ENCODE measurements around the gene MAP1LC3B.
A peak's percentile ranks its signal among the peaks of the same experiment; 100 is the strongest.

Gene MAP1LC3B

GRCh38 chr16:87424266-87424665, 32.1 kb downstream of the MAP1LC3B start:
- H3K27me3 ChIP-seq (ENCODE audit: control insufficient read depth in 5 of 5, insufficient read depth in 4 of 5, low read length in 5 of 5): no peaks in the 10 kb centered on the region
- no peak overlapping the region for H3K9ac ChIP-seq (ENCODE audit: low read length in 5 of 5)
- H3K4me1 ChIP-seq (ENCODE audit: control insufficient read depth in 5 of 5, insufficient read depth in 5 of 5, low read length in 5 of 5): no peaks in the 10 kb centered on the region
- peaks cover 2 to 60% (median 46%) of the 10 kb centered on the region in 5 donors for H3K36me3 ChIP-seq (ENCODE audit: control insufficient read depth in 5 of 5, insufficient read depth in 5 of 5, low read length in 5 of 5)
- H3K27ac ChIP-seq (ENCODE audit: low read depth, low read length): no peak overlapping the region
- no peak overlapping the region for H3K4me3 ChIP-seq (ENCODE audit: low read depth in 1 of 5, low read length in 5 of 5)
- H3K9me3 ChIP-seq (ENCODE audit: control insufficient read depth in 5 of 5, low read length in 5 of 5): no peaks in the 10 kb centered on the region

GRCh38 chr16:87425941-87426340, 33.8 kb downstream of the MAP1LC3B start:
- no peaks in the 10 kb centered on the region for H3K4me1 ChIP-seq (ENCODE audit: control insufficient read depth in 5 of 5, insufficient read depth in 5 of 5, low read length in 5 of 5)
- no peaks in the 10 kb centered on the region for H3K9me3 ChIP-seq (ENCODE audit: control insufficient read depth in 5 of 5, low read length in 5 of 5)
- H3K4me3 ChIP-seq (ENCODE audit: low read depth in 1 of 5, low read length in 5 of 5): no peak overlapping the region
- H3K9ac ChIP-seq (ENCODE audit: low read length in 5 of 5): no peak overlapping the region
- H3K27ac ChIP-seq (ENCODE audit: low read depth, low read length): no peak overlapping the region
- H3K27me3 ChIP-seq (ENCODE audit: control insufficient read depth in 5 of 5, insufficient read depth in 4 of 5, low read length in 5 of 5): no peaks in the 10 kb centered on the region
- H3K36me3 ChIP-seq (ENCODE audit: control insufficient read depth in 5 of 5, insufficient read depth in 5 of 5, low read length in 5 of 5): peaks cover 2 to 51% (median 39%) of the 10 kb centered on the region in 5 donors

GRCh38 chr16:87426423-87427215, 34.5 kb downstream of the MAP1LC3B start:
- Histone ChIP-seq H3K9ac (ENCODE audit: low read length in 5 of 5) (no peak overlapping the region), H3K27me3 (ENCODE audit: control insufficient read depth in 5 of 5, insufficient read depth in 4 of 5, low read length in 5 of 5) (no peaks in the 10 kb centered on the region), H3K4me3 (ENCODE audit: low read depth in 1 of 5, low read length in 5 of 5) (no peak overlapping the region), H3K27ac (ENCODE audit: low read depth, low read length) (no peak overlapping the region), H3K4me1 (ENCODE audit: control insufficient read depth in 5 of 5, insufficient read depth in 5 of 5, low read length in 5 of 5) (no peaks in the 10 kb centered on the region), H3K36me3 (ENCODE audit: control insufficient read depth in 5 of 5, insufficient read depth in 5 of 5, low read length in 5 of 5) (peaks cover 2 to 47% (median 35%) of the 10 kb centered on the region in 5 donors), H3K9me3 (ENCODE audit: control insufficient read depth in 5 of 5, low read length in 5 of 5) (no peaks in the 10 kb centered on the region)

- peaks cover 6 to 23% (median 13%) of the 10 kb centered on the region in 5 donors for H3K4me1 ChIP-seq (ENCODE audit: control insufficient read depth in 5 of 5, insufficient read depth in 5 of 5, low read length in 5 of 5)
- no peak overlapping the region for H3K27ac ChIP-seq (ENCODE audit: low read depth, low read length)
- H3K27me3 ChIP-seq (ENCODE audit: control insufficient read depth in 5 of 5, insufficient read depth in 4 of 5, low read length in 5 of 5): no peaks in the 10 kb centered on the region
These were observed 39.8 kb downstream of the MAP1LC3B start for GRCh38 chr16:87431926-87432325.

GRCh38 chr16:87432330-87432915, 40.3 kb downstream of the MAP1LC3B start:
- Histone ChIP-seq H3K27me3 (ENCODE audit: control insufficient read depth in 5 of 5, insufficient read depth in 4 of 5, low read length in 5 of 5) (no peaks in the 10 kb centered on the region), H3K4me3 (ENCODE audit: low read depth in 1 of 5, low read length in 5 of 5) (no peak overlapping the region), H3K9ac (ENCODE audit: low read length in 5 of 5) (no peak overlapping the region), H3K4me1 (ENCODE audit: control insufficient read depth in 5 of 5, insufficient read depth in 5 of 5, low read length in 5 of 5) (peaks cover 6 to 24% (median 13%) of the 10 kb centered on the region in 5 donors), H3K36me3 (ENCODE audit: control insufficient read depth in 5 of 5, insufficient read depth in 5 of 5, low read length in 5 of 5) (peaks cover 2 to 26% (median 16%) of the 10 kb centered on the region in 5 donors), H3K27ac (ENCODE audit: low read depth, low read length) (no peak overlapping the region), H3K9me3 (ENCODE audit: control insufficient read depth in 5 of 5, low read length in 5 of 5) (no peaks in the 10 kb centered on the region)

More at GRCh38 chr16:87431926-87432325, 39.8 kb downstream of the MAP1LC3B start:
- no peak overlapping the region for H3K4me3 ChIP-seq (ENCODE audit: low read depth in 1 of 5, low read length in 5 of 5)
- H3K9me3 ChIP-seq (ENCODE audit: control insufficient read depth in 5 of 5, low read length in 5 of 5): no peaks in the 10 kb centered on the region
- H3K9ac ChIP-seq (ENCODE audit: low read length in 5 of 5): no peak overlapping the region
- peaks cover 2 to 26% (median 16%) of the 10 kb centered on the region in 5 donors for H3K36me3 ChIP-seq (ENCODE audit: control insufficient read depth in 5 of 5, insufficient read depth in 5 of 5, low read length in 5 of 5)

GRCh38 chr16:87434146-87434667, 42.1 kb downstream of the MAP1LC3B start:
- Histone ChIP-seq H3K4me1 (ENCODE audit: control insufficient read depth in 5 of 5, insufficient read depth in 5 of 5, low read length in 5 of 5) (peaks cover 6 to 24% (median 13%) of the 10 kb centered on the region in 5 donors), H3K9me3 (ENCODE audit: control insufficient read depth in 5 of 5, low read length in 5 of 5) (no peaks in the 10 kb centered on the region)

GRCh38 chr16:87435372-87436224, 43.5 kb downstream of the MAP1LC3B start:
- no peaks in the 10 kb centered on the region for H3K27me3 ChIP-seq (ENCODE audit: control insufficient read depth in 5 of 5, insufficient read depth in 4 of 5, low read length in 5 of 5)
- H3K4me3 ChIP-seq (ENCODE audit: low read depth in 1 of 5, low read length in 5 of 5): peak overlapping the region in 3 of 5 donors; percentile 22 to 49 (median 47)
- H3K36me3 ChIP-seq (ENCODE audit: control insufficient read depth in 5 of 5, insufficient read depth in 5 of 5, low read length in 5 of 5): peaks cover 0 to 14% (median 12%) of the 10 kb centered on the region in 5 donors
- H3K9ac ChIP-seq (ENCODE audit: low read length in 5 of 5): peak overlapping the region in 3 of 5 donors; percentile 11 to 44 (median 42)
- no peaks in the 10 kb centered on the region for H3K9me3 ChIP-seq (ENCODE audit: control insufficient read depth in 5 of 5, low read length in 5 of 5)
- peak overlapping the region; percentile 60 for H3K27ac ChIP-seq (ENCODE audit: low read depth, low read length)
- peaks cover 6 to 24% (median 13%) of the 10 kb centered on the region in 5 donors for H3K4me1 ChIP-seq (ENCODE audit: control insufficient read depth in 5 of 5, insufficient read depth in 5 of 5, low read length in 5 of 5)

More at GRCh38 chr16:87434146-87434667, 42.1 kb downstream of the MAP1LC3B start:
- Histone ChIP-seq H3K27me3 (ENCODE audit: control insufficient read depth in 5 of 5, insufficient read depth in 4 of 5, low read length in 5 of 5) (no peaks in the 10 kb centered on the region), H3K9ac (ENCODE audit: low read length in 5 of 5) (no peak overlapping the region), H3K27ac (ENCODE audit: low read depth, low read length) (no peak overlapping the region), H3K4me3 (ENCODE audit: low read depth in 1 of 5, low read length in 5 of 5) (no peak overlapping the region), H3K36me3 (ENCODE audit: control insufficient read depth in 5 of 5, insufficient read depth in 5 of 5, low read length in 5 of 5) (peaks cover 0 to 18% (median 16%) of the 10 kb centered on the region in 5 donors)

- Histone ChIP-seq H3K4me3 (ENCODE audit: low read depth in 1 of 5, low read length in 5 of 5) (peak overlapping the region in 3 of 5 donors; percentile 22 to 47 (median 30)), H3K4me1 (ENCODE audit: control insufficient read depth in 5 of 5, insufficient read depth in 5 of 5, low read length in 5 of 5) (peaks cover 6 to 24% (median 13%) of the 10 kb centered on the region in 5 donors), H3K27ac (ENCODE audit: low read depth, low read length) (peak overlapping the region; percentile 60), H3K9me3 (ENCODE audit: control insufficient read depth in 5 of 5, low read length in 5 of 5) (no peaks in the 10 kb centered on the region), H3K36me3 (ENCODE audit: control insufficient read depth in 5 of 5, insufficient read depth in 5 of 5, low read length in 5 of 5) (peaks cover 0 to 12% (median 10%) of the 10 kb centered on the region in 5 donors), H3K27me3 (ENCODE audit: control insufficient read depth in 5 of 5, insufficient read depth in 4 of 5, low read length in 5 of 5) (no peaks in the 10 kb centered on the region), H3K9ac (ENCODE audit: low read length in 5 of 5) (peak overlapping the region in 2 of 5 donors; percentile 26 to 42)
These were observed 44.4 kb downstream of the MAP1LC3B start for GRCh38 chr16:87436225-87437172.

- no peaks in the 10 kb centered on the region for H3K27me3 ChIP-seq (ENCODE audit: control insufficient read depth in 5 of 5, insufficient read depth in 4 of 5, low read length in 5 of 5)
- H3K9me3 ChIP-seq (ENCODE audit: control insufficient read depth in 5 of 5, low read length in 5 of 5): no peaks in the 10 kb centered on the region
- no peak overlapping the region for H3K27ac ChIP-seq (ENCODE audit: low read depth, low read length)
- no peak overlapping the region for H3K4me3 ChIP-seq (ENCODE audit: low read depth in 1 of 5, low read length in 5 of 5)
- peaks cover 6 to 24% (median 13%) of the 10 kb centered on the region in 5 donors for H3K4me1 ChIP-seq (ENCODE audit: control insufficient read depth in 5 of 5, insufficient read depth in 5 of 5, low read length in 5 of 5)
- peaks cover 0 to 9% (median 3%) of the 10 kb centered on the region in 5 donors for H3K36me3 ChIP-seq (ENCODE audit: control insufficient read depth in 5 of 5, insufficient read depth in 5 of 5, low read length in 5 of 5)
- no peak overlapping the region for H3K9ac ChIP-seq (ENCODE audit: low read length in 5 of 5)
These were observed 45.2 kb downstream of the MAP1LC3B start for GRCh38 chr16:87437327-87437726.
